NT2/D1 (cell line): ENCODE data around the gene ENO1.

Experiments used
- DNase-seq: peaks from one replicate; pipeline ENCODE4 v3.0.0-alpha.2; 2011; ENCODE audit warnings: low read depth, low spot score
- H3K27me3 ChIP-seq: 2 replicates; pipeline ENCODE4 v1.6.0; 2011; ENCODE audit warnings: mild to moderate bottlenecking; ENCODE audit not compliant: insufficient read length, insufficient read depth
- H3K36me3 ChIP-seq: 2 replicates; pipeline ENCODE4 v1.6.1; 2011; ENCODE audit warnings: mild to moderate bottlenecking, low read length, mixed read lengths; ENCODE audit not compliant: insufficient read depth, insufficient read length
- H3K4me1 ChIP-seq: 2 replicates; pipeline ENCODE4 v1.5.1; 2011; ENCODE audit not compliant: insufficient read depth, insufficient read length
- H3K4me3 ChIP-seq: 2 replicates; pipeline ENCODE4 v1.5.1; 2011; ENCODE audit warnings: low read depth; ENCODE audit not compliant: insufficient read length
- H3K9ac ChIP-seq: 2 replicates; pipeline ENCODE4 v1.6.0; 2011; ENCODE audit warnings: low read depth; ENCODE audit not compliant: insufficient read length
- H3K9me3 ChIP-seq: 2 replicates; pipeline ENCODE4 v1.5.1; 2011; ENCODE audit warnings: mild to moderate bottlenecking, low read length; ENCODE audit not compliant: insufficient read depth
- SUZ12 ChIP-seq: IDR thresholded peaks from 2 replicates; pipeline ENCODE4 v1.6.1; 2011; ENCODE audit not compliant: insufficient read length, insufficient read depth; ENCODE audit errors: extremely low read depth
- YY1 ChIP-seq: IDR thresholded peaks from 2 replicates; pipeline ENCODE4 v1.6.1; 2011; ENCODE audit not compliant: insufficient read length, insufficient read depth
- ZNF274 ChIP-seq: IDR thresholded peaks from 2 replicates; pipeline ENCODE4 v1.6.1; 2011; ENCODE audit warnings: mild to moderate bottlenecking, low read depth, low read length

The ENO1 gene

GRCh38 chr1:8879464-8879921 lies 1.0 kb upstream of the ENO1 start:
- no peak for DNase-seq
- TF ChIP-seq ZNF274 (no peak), YY1 (no peak), SUZ12 (no peak)
- Histone ChIP-seq H3K9me3 (no peaks in the 10 kb centered on the region), H3K9ac (peak overlapping the region; percentile 100), H3K4me3 (peak overlapping the region; percentile 96), H3K27me3 (no peaks in the 10 kb centered on the region), H3K4me1 (no peaks in the 10 kb centered on the region), H3K36me3 (peaks cover 31% of the 10 kb centered on the region)

GRCh38 chr1:8878698-8879463 lies 395 bp upstream of the ENO1 start:
- Histone ChIP-seq H3K4me3 (peak overlapping the region; percentile 96), H3K9ac (peak overlapping the region; percentile 100), H3K9me3 (no peaks in the 10 kb centered on the region), H3K36me3 (peaks cover 35% of the 10 kb centered on the region), H3K4me1 (peaks cover 2% of the 10 kb centered on the region), H3K27me3 (no peaks in the 10 kb centered on the region)
- peak; percentile 87 for DNase-seq
- TF ChIP-seq ZNF274 (no peak), YY1 (no peak), SUZ12 (no peak)

GRCh38 chr1:8876087-8876486 lies 2.4 kb downstream of the ENO1 start:
- Histone ChIP-seq H3K4me3 (peak overlapping the region; percentile 96), H3K9me3 (no peaks in the 10 kb centered on the region), H3K4me1 (peaks cover 17% of the 10 kb centered on the region), H3K27me3 (no peaks in the 10 kb centered on the region), H3K36me3 (peaks cover 57% of the 10 kb centered on the region), H3K9ac (peak overlapping the region; percentile 100)
- no peak for TF ChIP-seq SUZ12
- no peak for TF ChIP-seq ZNF274
- no peak for TF ChIP-seq YY1
- DNase-seq, result no peak

- Histone ChIP-seq H3K9me3 (no peaks in the 10 kb centered on the region), H3K36me3 (peaks cover 65% of the 10 kb centered on the region), H3K27me3 (no peaks in the 10 kb centered on the region), H3K4me3 (peak overlapping the region; percentile 96), H3K9ac (peak overlapping the region; percentile 100), H3K4me1 (peaks cover 23% of the 10 kb centered on the region)
- TF ChIP-seq YY1, result no peak
- TF ChIP-seq SUZ12, result no peak
- TF ChIP-seq ZNF274, result no peak
- DNase-seq, result no peak
Observed at GRCh38 chr1:8875216-8875861, 3.1 kb downstream of the ENO1 start.

- peak overlapping the region; percentile 13 for H3K4me3 ChIP-seq
- peaks cover 23% of the 10 kb centered on the region for H3K4me1 ChIP-seq
- no peaks in the 10 kb centered on the region for H3K9me3 ChIP-seq
- TF ChIP-seq SUZ12 (no peak), YY1 (no peak), ZNF274 (no peak)
- H3K9ac ChIP-seq, result peak overlapping the region; percentile 69
- no peak for DNase-seq
- peaks cover 73% of the 10 kb centered on the region for H3K36me3 ChIP-seq
- H3K27me3 ChIP-seq, result no peaks in the 10 kb centered on the region
Observed at GRCh38 chr1:8874230-8875201, 4.0 kb downstream of the ENO1 start.

- H3K27me3 ChIP-seq, result no peaks in the 10 kb centered on the region
- H3K9ac ChIP-seq, result peak overlapping the region; percentile 56
- peak overlapping the region; percentile 32 for H3K4me3 ChIP-seq
- peak; percentile 89 for DNase-seq
- TF ChIP-seq SUZ12, result no peak
- no peak for TF ChIP-seq YY1
- no peak for TF ChIP-seq ZNF274
- peaks cover 23% of the 10 kb centered on the region for H3K4me1 ChIP-seq
- no peaks in the 10 kb centered on the region for H3K9me3 ChIP-seq
- peaks cover 80% of the 10 kb centered on the region for H3K36me3 ChIP-seq
Observed at GRCh38 chr1:8873506-8874229, 4.8 kb downstream of the ENO1 start.
